Bronchus fibroblast of lung (primary cell): ENCODE data around the gene RAE1. TPM values are rescaled to one million over a fixed set of nuclear protein-coding genes. Genes with fewer than 3 reads are reported as not detected.

Source experiments
- total RNA-seq: library from RNA; depleted of rRNA; stranded (reverse); fragments of >200 nt; gene quantifications from 2 replicates; pipeline ENCODE4 v1.2.3, GENCODE V29; 2015

The RAE1 gene, protein sequence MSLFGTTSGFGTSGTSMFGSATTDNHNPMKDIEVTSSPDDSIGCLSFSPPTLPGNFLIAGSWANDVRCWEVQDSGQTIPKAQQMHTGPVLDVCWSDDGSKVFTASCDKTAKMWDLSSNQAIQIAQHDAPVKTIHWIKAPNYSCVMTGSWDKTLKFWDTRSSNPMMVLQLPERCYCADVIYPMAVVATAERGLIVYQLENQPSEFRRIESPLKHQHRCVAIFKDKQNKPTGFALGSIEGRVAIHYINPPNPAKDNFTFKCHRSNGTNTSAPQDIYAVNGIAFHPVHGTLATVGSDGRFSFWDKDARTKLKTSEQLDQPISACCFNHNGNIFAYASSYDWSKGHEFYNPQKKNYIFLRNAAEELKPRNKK
- 34.5 and 36.1 TPM in 2 replicates for total RNA-seq

DNA sequence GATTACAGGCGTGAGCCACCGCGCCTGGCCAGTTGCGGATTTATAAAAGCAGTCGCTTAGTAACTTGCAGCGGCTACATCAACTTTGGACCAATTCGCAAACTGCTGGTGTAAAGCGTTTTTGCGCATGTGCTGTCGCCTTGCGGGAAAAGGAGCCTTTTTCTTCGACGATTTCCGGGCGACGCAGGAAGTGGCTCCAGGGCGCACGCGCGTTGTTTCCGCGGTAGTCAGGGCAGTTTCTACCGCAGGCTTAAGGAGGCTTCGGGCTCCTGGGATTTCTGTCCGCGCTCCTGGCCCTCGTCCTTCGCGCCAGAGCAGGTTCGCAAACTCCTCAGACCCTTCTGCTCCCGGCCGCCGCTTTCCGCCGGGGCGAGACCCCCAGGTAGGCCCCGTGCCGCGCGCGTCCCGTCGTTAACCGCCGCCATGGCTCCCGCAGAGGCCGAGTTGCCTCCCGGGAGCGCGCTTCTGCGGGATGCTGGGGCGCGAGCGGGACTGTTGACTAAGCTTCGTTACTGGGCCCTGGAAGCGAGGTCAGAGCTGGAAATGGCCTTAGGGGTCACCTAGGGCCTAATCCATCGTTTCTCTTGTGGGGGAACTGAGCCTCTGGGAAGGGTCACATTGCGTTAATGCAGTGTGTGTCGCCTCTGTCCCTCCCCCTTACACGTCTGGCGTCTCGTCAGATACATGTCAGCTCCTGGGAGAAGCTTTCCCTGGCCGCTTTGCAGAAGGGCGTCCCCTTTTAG lies at the start of gene RAE1:
Gene RAE1 (plus strand): TSS at position 214 of the 742 bp plus-strand sequence. CDS start 2,784 bp downstream, outside the sequence.

DNA sequence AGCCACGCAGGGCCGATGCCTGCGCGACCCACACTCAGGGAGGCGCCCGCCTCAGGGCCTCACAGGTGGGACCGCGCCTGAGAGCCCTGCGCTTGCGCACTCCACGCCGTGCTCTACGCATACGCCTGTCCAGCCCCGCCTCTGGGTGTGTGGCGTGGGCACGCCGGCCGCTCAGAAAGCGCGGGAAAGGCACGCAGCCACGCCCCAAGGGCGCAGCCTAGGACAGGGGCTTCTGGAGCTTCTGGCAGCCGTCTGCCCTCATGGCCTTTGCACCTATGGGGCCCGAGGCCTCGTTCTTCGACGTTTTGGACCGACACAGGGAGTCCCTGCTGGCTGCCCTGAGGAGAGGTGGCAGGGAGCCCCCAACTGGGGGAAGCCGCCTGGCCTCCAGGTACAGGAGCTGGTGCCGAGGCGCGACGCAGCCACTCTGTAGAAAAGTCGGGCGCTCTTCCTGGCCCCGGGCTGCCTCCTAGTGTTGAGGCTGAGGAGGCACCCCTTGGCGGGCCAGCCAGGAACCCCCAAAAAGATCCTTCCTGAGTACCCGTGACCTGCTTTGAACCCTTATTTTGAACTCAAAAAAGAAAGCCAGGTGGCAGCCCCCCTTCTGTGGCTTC lies 21.3 kb upstream of the RAE1 start, which contains the start of gene SPO11:
Gene SPO11 (plus strand): TSS at position 196 of the 614 bp plus-strand sequence. CDS start 65 bp downstream, at position 261.

DNA sequence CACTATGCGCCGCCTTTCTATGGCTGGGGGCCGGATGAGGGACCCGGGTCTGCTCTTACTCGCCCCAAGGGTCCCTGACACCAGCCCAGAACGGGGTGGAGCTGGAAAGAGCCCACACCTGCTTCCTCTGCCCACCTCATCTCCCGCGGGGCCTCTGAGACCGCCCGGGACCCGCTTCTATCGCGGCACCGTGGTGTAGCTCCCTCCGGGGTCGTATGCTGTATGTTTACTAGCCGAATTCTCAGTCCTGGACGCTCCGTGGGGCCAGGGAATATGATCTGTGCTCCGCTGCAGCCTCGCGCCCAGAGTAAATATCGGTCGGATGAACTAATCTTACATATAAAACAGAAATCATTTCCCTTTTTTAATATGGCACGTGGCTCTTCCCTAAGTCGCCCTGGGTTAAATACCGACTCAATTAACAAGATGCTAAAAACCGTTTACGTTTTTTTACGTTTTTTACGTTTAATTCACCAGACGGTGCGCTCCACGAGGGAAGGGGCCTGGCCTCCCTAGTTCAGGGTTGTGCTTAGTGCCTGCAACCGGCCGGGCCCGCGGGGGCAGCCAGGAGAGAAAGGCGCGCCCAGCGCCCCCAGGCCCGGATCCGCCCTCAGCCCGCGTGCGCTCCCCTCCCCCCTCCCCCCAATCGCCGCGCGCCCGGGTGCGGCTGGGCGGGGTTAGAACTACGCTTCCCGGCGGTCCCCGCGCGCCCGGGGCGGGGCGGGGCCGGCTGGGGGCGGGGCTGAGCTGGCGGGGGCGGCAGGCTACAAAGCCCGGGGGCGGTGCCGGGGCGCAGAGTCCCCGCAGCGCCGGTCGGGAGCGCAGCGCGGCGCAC lies 39.8 kb downstream of the RAE1 start, which contains the start of gene RBM38:
Gene RBM38 (plus strand): TSS at position 793 of the 835 bp plus-strand sequence. CDS start 186 bp downstream, outside the sequence.

Other genes with a start within 250 kb of the RAE1 start
- not detected in 2 replicates for gene BMP7, start 84.6 kb upstream of the RAE1 start, total RNA-seq
- gene SPO11, start 21.5 kb upstream of the RAE1 start, total RNA-seq = not detected in 2 replicates
- 12.3 and 13.5 TPM in 2 replicates for gene RBM38, start 40.1 kb downstream of the RAE1 start, total RNA-seq
- gene CTCFL, start 173.9 kb downstream of the RAE1 start, total RNA-seq = not detected in 2 replicates
- under 0.01 TPM in 1 of 2 replicates, not detected in the other for gene PCK1, start 209.9 kb downstream of the RAE1 start, total RNA-seq